Measurements from ENCODE around the gene WWTR1. TPM values are rescaled to one million over a fixed set of nuclear protein-coding genes. Genes with fewer than 3 reads are reported as not detected.

WWTR1 gene
- total and polyA plus RNA-seq, 2 of the 8 experiments (the other 6 are each of a cell fraction or from before 2014, with no cell fraction given): 15.7 to 18.6 TPM

DNA sequence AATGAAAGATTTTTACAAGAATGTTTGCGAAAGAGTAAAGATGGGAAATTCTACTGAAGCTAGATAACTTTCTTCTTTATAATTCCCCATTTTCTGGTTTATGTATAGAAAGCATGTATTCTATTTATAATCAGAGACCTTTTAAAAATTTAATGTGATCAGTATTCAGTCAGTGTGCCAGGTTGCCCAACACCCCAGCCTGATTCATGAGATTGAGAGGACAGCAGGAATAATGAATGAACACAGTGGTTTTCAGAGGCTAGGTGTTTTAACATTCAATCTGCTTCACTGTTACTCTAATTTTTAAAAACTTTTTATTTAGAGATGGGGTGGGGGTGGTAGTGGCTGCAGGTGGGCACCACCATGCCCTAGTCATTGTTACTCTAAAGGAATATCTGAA lies 4.7 kb downstream of the WWTR1 start (continued):
- TF ChIP-seq, protein P1, sequence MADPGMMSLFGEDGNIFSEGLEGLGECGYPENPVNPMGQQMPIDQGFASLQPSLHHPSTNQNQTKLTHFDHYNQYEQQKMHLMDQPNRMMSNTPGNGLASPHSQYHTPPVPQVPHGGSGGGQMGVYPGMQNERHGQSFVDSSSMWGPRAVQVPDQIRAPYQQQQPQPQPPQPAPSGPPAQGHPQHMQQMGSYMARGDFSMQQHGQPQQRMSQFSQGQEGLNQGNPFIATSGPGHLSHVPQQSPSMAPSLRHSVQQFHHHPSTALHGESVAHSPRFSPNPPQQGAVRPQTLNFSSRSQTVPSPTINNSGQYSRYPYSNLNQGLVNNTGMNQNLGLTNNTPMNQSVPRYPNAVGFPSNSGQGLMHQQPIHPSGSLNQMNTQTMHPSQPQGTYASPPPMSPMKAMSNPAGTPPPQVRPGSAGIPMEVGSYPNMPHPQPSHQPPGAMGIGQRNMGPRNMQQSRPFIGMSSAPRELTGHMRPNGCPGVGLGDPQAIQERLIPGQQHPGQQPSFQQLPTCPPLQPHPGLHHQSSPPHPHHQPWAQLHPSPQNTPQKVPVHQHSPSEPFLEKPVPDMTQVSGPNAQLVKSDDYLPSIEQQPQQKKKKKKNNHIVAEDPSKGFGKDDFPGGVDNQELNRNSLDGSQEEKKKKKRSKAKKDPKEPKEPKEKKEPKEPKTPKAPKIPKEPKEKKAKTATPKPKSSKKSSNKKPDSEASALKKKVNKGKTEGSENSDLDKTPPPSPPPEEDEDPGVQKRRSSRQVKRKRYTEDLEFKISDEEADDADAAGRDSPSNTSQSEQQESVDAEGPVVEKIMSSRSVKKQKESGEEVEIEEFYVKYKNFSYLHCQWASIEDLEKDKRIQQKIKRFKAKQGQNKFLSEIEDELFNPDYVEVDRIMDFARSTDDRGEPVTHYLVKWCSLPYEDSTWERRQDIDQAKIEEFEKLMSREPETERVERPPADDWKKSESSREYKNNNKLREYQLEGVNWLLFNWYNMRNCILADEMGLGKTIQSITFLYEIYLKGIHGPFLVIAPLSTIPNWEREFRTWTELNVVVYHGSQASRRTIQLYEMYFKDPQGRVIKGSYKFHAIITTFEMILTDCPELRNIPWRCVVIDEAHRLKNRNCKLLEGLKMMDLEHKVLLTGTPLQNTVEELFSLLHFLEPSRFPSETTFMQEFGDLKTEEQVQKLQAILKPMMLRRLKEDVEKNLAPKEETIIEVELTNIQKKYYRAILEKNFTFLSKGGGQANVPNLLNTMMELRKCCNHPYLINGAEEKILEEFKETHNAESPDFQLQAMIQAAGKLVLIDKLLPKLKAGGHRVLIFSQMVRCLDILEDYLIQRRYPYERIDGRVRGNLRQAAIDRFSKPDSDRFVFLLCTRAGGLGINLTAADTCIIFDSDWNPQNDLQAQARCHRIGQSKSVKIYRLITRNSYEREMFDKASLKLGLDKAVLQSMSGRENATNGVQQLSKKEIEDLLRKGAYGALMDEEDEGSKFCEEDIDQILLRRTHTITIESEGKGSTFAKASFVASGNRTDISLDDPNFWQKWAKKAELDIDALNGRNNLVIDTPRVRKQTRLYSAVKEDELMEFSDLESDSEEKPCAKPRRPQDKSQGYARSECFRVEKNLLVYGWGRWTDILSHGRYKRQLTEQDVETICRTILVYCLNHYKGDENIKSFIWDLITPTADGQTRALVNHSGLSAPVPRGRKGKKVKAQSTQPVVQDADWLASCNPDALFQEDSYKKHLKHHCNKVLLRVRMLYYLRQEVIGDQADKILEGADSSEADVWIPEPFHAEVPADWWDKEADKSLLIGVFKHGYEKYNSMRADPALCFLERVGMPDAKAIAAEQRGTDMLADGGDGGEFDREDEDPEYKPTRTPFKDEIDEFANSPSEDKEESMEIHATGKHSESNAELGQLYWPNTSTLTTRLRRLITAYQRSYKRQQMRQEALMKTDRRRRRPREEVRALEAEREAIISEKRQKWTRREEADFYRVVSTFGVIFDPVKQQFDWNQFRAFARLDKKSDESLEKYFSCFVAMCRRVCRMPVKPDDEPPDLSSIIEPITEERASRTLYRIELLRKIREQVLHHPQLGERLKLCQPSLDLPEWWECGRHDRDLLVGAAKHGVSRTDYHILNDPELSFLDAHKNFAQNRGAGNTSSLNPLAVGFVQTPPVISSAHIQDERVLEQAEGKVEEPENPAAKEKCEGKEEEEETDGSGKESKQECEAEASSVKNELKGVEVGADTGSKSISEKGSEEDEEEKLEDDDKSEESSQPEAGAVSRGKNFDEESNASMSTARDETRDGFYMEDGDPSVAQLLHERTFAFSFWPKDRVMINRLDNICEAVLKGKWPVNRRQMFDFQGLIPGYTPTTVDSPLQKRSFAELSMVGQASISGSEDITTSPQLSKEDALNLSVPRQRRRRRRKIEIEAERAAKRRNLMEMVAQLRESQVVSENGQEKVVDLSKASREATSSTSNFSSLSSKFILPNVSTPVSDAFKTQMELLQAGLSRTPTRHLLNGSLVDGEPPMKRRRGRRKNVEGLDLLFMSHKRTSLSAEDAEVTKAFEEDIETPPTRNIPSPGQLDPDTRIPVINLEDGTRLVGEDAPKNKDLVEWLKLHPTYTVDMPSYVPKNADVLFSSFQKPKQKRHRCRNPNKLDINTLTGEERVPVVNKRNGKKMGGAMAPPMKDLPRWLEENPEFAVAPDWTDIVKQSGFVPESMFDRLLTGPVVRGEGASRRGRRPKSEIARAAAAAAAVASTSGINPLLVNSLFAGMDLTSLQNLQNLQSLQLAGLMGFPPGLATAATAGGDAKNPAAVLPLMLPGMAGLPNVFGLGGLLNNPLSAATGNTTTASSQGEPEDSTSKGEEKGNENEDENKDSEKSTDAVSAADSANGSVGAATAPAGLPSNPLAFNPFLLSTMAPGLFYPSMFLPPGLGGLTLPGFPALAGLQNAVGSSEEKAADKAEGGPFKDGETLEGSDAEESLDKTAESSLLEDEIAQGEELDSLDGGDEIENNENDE (IDR thresholded peaks at IDR 0.05; ENCODE audit: insufficient replicate concordance, low read length): no peak
- TF ChIP-seq SP1 (IDR thresholded peaks at IDR 0.05; ENCODE audit: low read depth, low read length) (no peak), CBX8 (IDR thresholded peaks at IDR 0.05; ENCODE audit: borderline replicate concordance, low read depth, low read length) (no peak), PHF8 (conservative IDR thresholded peaks at IDR 0.05; ENCODE audit: low read depth, low read length) (no peak), KDM5A (IDR thresholded peaks at IDR 0.05; ENCODE audit: low read length) (no peak)
